GM23338 (cell line): ENCODE results near the gene ZNF536. TPM values are rescaled to one million over a fixed set of nuclear protein-coding genes. Genes with fewer than 3 reads are reported as not detected.

ENCODE experiments used
- ATAC-seq: fragments of 200-7000 bp; cut with Tn5 transposase; 3 replicates; pipeline ENCODE4 v1.9.1; 2020
- DNase-seq: peaks from one replicate; pipeline ENCODE4 v3.0.0-alpha.2; 2015; ENCODE audit warnings: low spot score
- H2AFZ ChIP-seq: fragments of 200-600 bp; sonication (generic); 2 replicates; pipeline ENCODE4 v1.8.0; 2016; ENCODE audit warnings: antibody characterized with exemption, mild to moderate bottlenecking, moderate library complexity
- H3F3A ChIP-seq: fragments of 200-600 bp; sonication (generic); replicated peaks from 2 replicates; pipeline ENCODE4 v1.8.0; 2017; ENCODE audit warnings: antibody characterized with exemption, mixed run types, low read depth
- H3K27ac ChIP-seq: fragments of 200-600 bp; sonication (generic); 2 replicates; pipeline ENCODE4 v1.6.1; 2016; ENCODE audit warnings: low read depth
- H3K27me3 ChIP-seq: fragments of 200-600 bp; sonication (generic); 2 replicates; pipeline ENCODE4 v1.8.0; 2016; ENCODE audit warnings: mild to moderate bottlenecking, mixed run types, moderate library complexity; ENCODE audit not compliant: insufficient read depth
- H3K36me3 ChIP-seq: fragments of 200-600 bp; sonication (generic); 2 replicates; pipeline ENCODE4 v1.8.0; 2016; ENCODE audit warnings: mild to moderate bottlenecking; ENCODE audit not compliant: insufficient read depth
- H3K4me1 ChIP-seq: fragments of 200-600 bp; sonication (generic); 2 replicates; pipeline ENCODE4 v1.8.0; 2016; ENCODE audit warnings: mild to moderate bottlenecking, moderate library complexity; ENCODE audit not compliant: insufficient read depth
- H3K4me2 ChIP-seq: fragments of 200-600 bp; sonication (generic); 2 replicates; pipeline ENCODE4 v1.7.1; 2017; ENCODE audit warnings: mixed run types
- H3K4me3 ChIP-seq: fragments of 200-600 bp; sonication (generic); 2 replicates; pipeline ENCODE4 v1.6.1; 2016; ENCODE audit warnings: mixed run types
- H3K79me2 ChIP-seq: fragments of 200-600 bp; sonication (generic); replicated peaks from 2 replicates; pipeline ENCODE4 v1.8.0; 2017; ENCODE audit warnings: mild to moderate bottlenecking; ENCODE audit not compliant: insufficient read depth
- H3K9me2 ChIP-seq: fragments of 200-600 bp; sonication (generic); 2 replicates; pipeline ENCODE4 v1.8.0; 2017; ENCODE audit not compliant: insufficient read depth
- H4K20me1 ChIP-seq: fragments of 200-600 bp; sonication (generic); replicated peaks from 2 replicates; pipeline ENCODE4 v1.8.0; 2017; ENCODE audit warnings: mild to moderate bottlenecking; ENCODE audit not compliant: insufficient read depth
- H3K27ac Mint-ChIP-seq: 2 replicates; pipeline ENCODE4 v1.8.0; 2020; ENCODE audit warnings: inconsistent platforms, mild to moderate bottlenecking, moderate library complexity, mixed read lengths
- H3K27me3 Mint-ChIP-seq: 3 replicates; pipeline ENCODE4 v1.8.0; 2022; ENCODE audit warnings: low read depth, mild to moderate bottlenecking, moderate library complexity, mixed read lengths, inconsistent platforms; ENCODE audit not compliant: insufficient read depth, poor library complexity
- H3K36me3 Mint-ChIP-seq: 3 replicates; pipeline ENCODE4 v1.8.0; 2021; ENCODE audit warnings: low read depth, mild to moderate bottlenecking, inconsistent platforms, moderate library complexity, mixed read lengths
- H3K4me1 Mint-ChIP-seq: 3 replicates; pipeline ENCODE4 v1.8.0; 2020; ENCODE audit warnings: mild to moderate bottlenecking, inconsistent platforms, mixed read lengths
- H3K4me3 Mint-ChIP-seq: 3 replicates; pipeline ENCODE4 v1.8.0; 2021; ENCODE audit warnings: moderate library complexity, mild to moderate bottlenecking, inconsistent platforms, mixed read lengths
- H3K9me3 Mint-ChIP-seq: 3 replicates; pipeline ENCODE4 v1.8.0; 2020; ENCODE audit warnings: moderate library complexity, mild to moderate bottlenecking, inconsistent platforms, mixed read lengths
- CTCF ChIP-seq, 2 experiments: fragments of 200-600 bp in 1 of 2; sonication (generic) in 1 of 2; conservative IDR thresholded peaks; 2 replicates each; pipeline versions ENCODE4 v1.5.1 to v1.6.1; 2016 to 2017; ENCODE audit warnings: antibody characterized with exemption in 2 of 2, low read depth in 2 of 2, mild to moderate bottlenecking in 2 of 2, moderate library complexity in 1 of 2
- ETS1 ChIP-seq: IDR thresholded peaks from 2 replicates; pipeline ENCODE4 v1.6.1; 2016; ENCODE audit warnings: antibody characterized with exemption
- JUNB ChIP-seq: IDR thresholded peaks from one replicate; pipeline ENCODE4 v1.6.1; 2016; ENCODE audit warnings: antibody characterized with exemption; ENCODE audit not compliant: unreplicated experiment
- NANOG ChIP-seq: IDR thresholded peaks from 2 replicates; pipeline ENCODE4 v1.6.1; 2016; ENCODE audit warnings: antibody characterized with exemption, borderline replicate concordance
- POLR2AphosphoS5 ChIP-seq: IDR thresholded peaks from 2 replicates; pipeline ENCODE4 v1.6.1; 2016; ENCODE audit warnings: antibody characterized with exemption, low read depth
- ZNF114 ChIP-seq: fragments of 250-450 bp; sonication (Bioruptor Pico); IDR thresholded peaks from 2 replicates; pipeline ENCODE4 v1.5.0; 2020; ENCODE audit warnings: mild to moderate bottlenecking, moderate library complexity
- ZNF331 ChIP-seq: fragments of 250-450 bp; sonication (Bioruptor Pico); IDR thresholded peaks from 2 replicates; pipeline ENCODE4 v1.5.0; 2020; ENCODE audit warnings: low read depth, mild to moderate bottlenecking, moderate library complexity
- ZNF462 ChIP-seq: fragments of 250-450 bp; sonication (Bioruptor Pico); IDR thresholded peaks from 2 replicates; pipeline ENCODE4 v1.5.0; 2020; ENCODE audit warnings: mild to moderate bottlenecking, moderate library complexity
- polyA plus RNA-seq: library from polyadenylated mRNA; unstranded; fragments of >200 nt; fragmentation: Nextera tagmentation; extraction: Ambion mirVana; gene quantifications from 2 replicates; pipeline ENCODE4 v1.2.1, GENCODE V29; 2016
- total RNA-seq: library from RNA; depleted of rRNA; stranded (reverse); fragments of >200 nt; shearing (Covaris generic); gene quantifications from 2 replicates; pipeline ENCODE4 v1.2.3, GENCODE V29; 2014

Gene ZNF536
- total and polyA plus RNA-seq, 2 experiments from 2014 or later = 0.07 TPM; not detected in 1

DNA sequence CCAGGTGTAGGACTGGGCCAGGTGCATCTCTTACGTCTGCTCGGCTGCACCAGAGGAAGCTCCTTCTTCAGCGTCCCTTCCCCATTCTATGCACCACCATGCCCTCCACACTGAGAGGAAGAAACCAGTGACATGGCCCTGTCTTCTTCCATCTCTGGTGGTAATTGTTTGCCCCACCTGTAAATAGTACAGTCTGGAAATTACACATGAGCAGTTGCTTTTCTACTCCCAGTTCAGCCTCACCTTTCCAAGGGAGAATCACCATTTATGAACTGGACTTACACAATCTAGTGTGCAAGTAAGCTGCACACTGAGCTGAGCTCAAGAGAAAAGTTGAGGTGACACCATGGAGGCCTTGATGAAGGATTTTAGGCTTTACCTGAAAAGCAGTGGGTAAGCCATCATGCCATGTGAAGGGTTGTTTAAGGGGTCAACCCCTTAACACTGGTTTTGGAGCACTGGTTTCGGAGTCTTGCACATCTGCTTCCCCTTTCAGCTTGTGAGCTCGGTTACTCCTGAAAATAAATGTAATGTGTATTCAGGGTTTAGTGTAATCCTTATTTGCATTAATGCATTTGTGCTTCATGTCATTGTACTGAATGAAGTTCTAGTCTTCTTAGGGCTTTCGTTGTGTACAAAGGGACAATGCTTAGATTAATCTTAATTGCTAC is 22.4 kb downstream of the ZNF536 start:
- Histone ChIP-seq H3K36me3 (no peaks in the 10 kb centered on the region), H3F3A (no peaks in the 10 kb centered on the region), H3K4me3 (no peak overlapping the region), H3K27me3 (no peaks in the 10 kb centered on the region), H3K79me2 (no peaks in the 10 kb centered on the region), H3K4me2 (no peak overlapping the region), H3K9me2 (no peaks in the 10 kb centered on the region), H2AFZ (no peak overlapping the region), H4K20me1 (no peaks in the 10 kb centered on the region), H3K4me1 (peaks cover 23% of the 10 kb centered on the region), H3K27ac (no peak overlapping the region)
- DNase-seq (no peak), ATAC-seq (no peak)
- H3K27ac Mint-ChIP-seq = no peak overlapping the region
- H3K4me3 Mint-ChIP-seq = no peak overlapping the region
- TF ChIP-seq NANOG (no peak), CTCF (conservative IDR thresholded peaks at IDR 0.05; ENCODE audit: low read depth in 2 of 2) (no peak), ETS1 (no peak), ZNF331 (CRISPR knock-in tag) (no peak), ZNF462 (CRISPR knock-in tag) (no peak), ZNF114 (CRISPR knock-in tag) (no peak), POLR2AphosphoS5 (no peak), JUNB (no peak)
- peaks cover 11% of the 10 kb centered on the region for H3K27me3 Mint-ChIP-seq
- no peaks in the 10 kb centered on the region for H3K36me3 Mint-ChIP-seq
- H3K4me1 Mint-ChIP-seq = peaks cover 29% of the 10 kb centered on the region
- peaks cover 2% of the 10 kb centered on the region; the same call in 1 of the 3 replicates for H3K9me3 Mint-ChIP-seq
